Neural crest cell (in vitro differentiated cells): ENCODE results near the gene STIM1. TPM values are rescaled to one million over a fixed set of nuclear protein-coding genes. Genes with fewer than 3 reads are reported as not detected.

Experiments
- DNase-seq: peaks from one replicate; pipeline ENCODE4 v3.0.0; 2021; ENCODE audit warnings: low read depth, mixed read lengths, low spot score
- H3K27ac Mint-ChIP-seq: one replicate; pipeline ENCODE4 v1.8.0; 2021; ENCODE audit warnings: mild to moderate bottlenecking, mixed read lengths; ENCODE audit not compliant: unreplicated experiment
- H3K27me3 Mint-ChIP-seq: 2 replicates; pipeline ENCODE4 v1.8.0; 2021; ENCODE audit warnings: low read depth, mild to moderate bottlenecking, mixed read lengths
- H3K36me3 Mint-ChIP-seq: 2 replicates; pipeline ENCODE4 v1.8.0; 2021; ENCODE audit warnings: low read depth, mild to moderate bottlenecking, mixed read lengths
- H3K4me1 Mint-ChIP-seq: 2 replicates; pipeline ENCODE4 v1.8.0; 2021; ENCODE audit warnings: mixed read lengths
- H3K4me3 Mint-ChIP-seq: one replicate; pipeline ENCODE4 v1.8.0; 2021; ENCODE audit warnings: mild to moderate bottlenecking, mixed read lengths
- H3K9me3 Mint-ChIP-seq: 2 replicates; pipeline ENCODE4 v1.8.0; 2021; ENCODE audit warnings: mixed read lengths
- CTCF ChIP-seq: fragments of 200-600 bp; sonication (generic); conservative IDR thresholded peaks from 2 replicates; pipeline ENCODE4 v1.5.0; 2021; ENCODE audit warnings: antibody characterized with exemption, mild to moderate bottlenecking
- total RNA-seq: library from RNA; stranded (reverse); gene quantifications from 2 replicates; pipeline ENCODE4 v1.2.1, GENCODE V29; 2021

The STIM1 gene
- total RNA-seq, 1 donor from 2014 or later: 24.4 TPM

GRCh38 chr11:3925513-3925912 is 70.0 kb downstream of the STIM1 start:
- peaks cover 2% of the 10 kb centered on the region for H3K36me3 Mint-ChIP-seq
- DNase-seq: no peak
- H3K9me3 Mint-ChIP-seq: no peaks in the 10 kb centered on the region
- no peaks in the 10 kb centered on the region for H3K4me1 Mint-ChIP-seq
- no peak overlapping the region for H3K4me3 Mint-ChIP-seq
- TF ChIP-seq CTCF: no peak
- no peak overlapping the region for H3K27ac Mint-ChIP-seq
- H3K27me3 Mint-ChIP-seq: no peaks in the 10 kb centered on the region

- Mint-ChIP-seq H3K27me3 (no peaks in the 10 kb centered on the region), H3K4me1 (no peaks in the 10 kb centered on the region), H3K36me3 (peaks cover 2% of the 10 kb centered on the region), H3K9me3 (no peaks in the 10 kb centered on the region), H3K27ac (no peak overlapping the region), H3K4me3 (no peak overlapping the region)
- TF ChIP-seq CTCF: no peak
- DNase-seq: no peak
These were observed 71.1 kb downstream of the STIM1 start for GRCh38 chr11:3926458-3927095.

GRCh38 chr11:3927129-3927796 is 71.8 kb downstream of the STIM1 start:
- H3K36me3 Mint-ChIP-seq: peaks cover 2% of the 10 kb centered on the region
- H3K27ac Mint-ChIP-seq: no peak overlapping the region
- DNase-seq: no peak
- H3K27me3 Mint-ChIP-seq: no peaks in the 10 kb centered on the region
- no peak for TF ChIP-seq CTCF
- no peaks in the 10 kb centered on the region for H3K9me3 Mint-ChIP-seq
- no peaks in the 10 kb centered on the region for H3K4me1 Mint-ChIP-seq
- no peak overlapping the region for H3K4me3 Mint-ChIP-seq

GRCh38 chr11:3929232-3929631 is 73.8 kb downstream of the STIM1 start:
- no peaks in the 10 kb centered on the region for H3K27me3 Mint-ChIP-seq
- no peaks in the 10 kb centered on the region for H3K9me3 Mint-ChIP-seq
- no peaks in the 10 kb centered on the region for H3K4me1 Mint-ChIP-seq
- no peaks in the 10 kb centered on the region for H3K36me3 Mint-ChIP-seq
- no peak overlapping the region for H3K4me3 Mint-ChIP-seq
- no peak overlapping the region for H3K27ac Mint-ChIP-seq
- DNase-seq: no peak
- no peak for TF ChIP-seq CTCF

- no peaks in the 10 kb centered on the region for H3K27me3 Mint-ChIP-seq
- H3K9me3 Mint-ChIP-seq: no peaks in the 10 kb centered on the region
- no peak for TF ChIP-seq CTCF
- no peak overlapping the region for H3K4me3 Mint-ChIP-seq
- H3K27ac Mint-ChIP-seq: no peak overlapping the region
- no peak for DNase-seq
- no peaks in the 10 kb centered on the region for H3K36me3 Mint-ChIP-seq
- no peaks in the 10 kb centered on the region for H3K4me1 Mint-ChIP-seq
These were observed 74.2 kb downstream of the STIM1 start for GRCh38 chr11:3929649-3930048.
